ENCODE measurements around the gene PPP1R3D.
"Not testable (repeated sequence)": the region's sequence is repeated elsewhere in the genome, so short reads cannot be mapped to it uniquely, and the experiment has no call there.

The PPP1R3D gene

GRCh38 chr20:59972037-59972801 is 32.1 kb upstream of the PPP1R3D start:
- FAIRE-seq = no peak
- TF ChIP-seq PAX5 (IDR thresholded peaks at IDR 0.05; ENCODE audit: insufficient read depth, low read length, severe bottlenecking) = no peak
- DNase-seq (ENCODE audit: insufficient read length, low spot score) = no peak

- no peak for DNase-seq (ENCODE audit: insufficient read length, low spot score)
- no peak for FAIRE-seq
- TF ChIP-seq TAF1 (IDR thresholded peaks at IDR 0.05; ENCODE audit: low read depth, low read length) (no peak), POLR2A (IDR thresholded peaks at IDR 0.05; ENCODE audit: low read depth, low read length) (no peak), PAX5 (IDR thresholded peaks at IDR 0.05; ENCODE audit: insufficient read depth, low read length, severe bottlenecking) (no peak), POLR2AphosphoS5 (IDR thresholded peaks at IDR 0.05; ENCODE audit: low read depth, low read length) (no peak), POU2F2 (IDR thresholded peaks at IDR 0.05; ENCODE audit: low read depth, low read length) (no peak), SPI1 (IDR thresholded peaks at IDR 0.05; ENCODE audit: low read depth, low read length) (no peak)
Observed at GRCh38 chr20:59971428-59971827, 31.3 kb upstream of the PPP1R3D start.

- FAIRE-seq (no peak), DNase-seq (ENCODE audit: insufficient read length, low spot score) (no peak)
- TF ChIP-seq PAX5 (IDR thresholded peaks at IDR 0.05; ENCODE audit: insufficient read depth, low read length, severe bottlenecking) (no peak), POLR2A (IDR thresholded peaks at IDR 0.05; ENCODE audit: low read depth, low read length) (no peak), POLR2AphosphoS5 (IDR thresholded peaks at IDR 0.05; ENCODE audit: low read depth, low read length) (no peak), TAF1 (IDR thresholded peaks at IDR 0.05; ENCODE audit: low read depth, low read length) (no peak), SPI1 (IDR thresholded peaks at IDR 0.05; ENCODE audit: low read depth, low read length) (no peak), POU2F2 (IDR thresholded peaks at IDR 0.05; ENCODE audit: low read depth, low read length) (no peak)
Observed at GRCh38 chr20:59966428-59966827, 26.3 kb upstream of the PPP1R3D start.

GRCh38 chr20:59962155-59962554 is 22.1 kb upstream of the PPP1R3D start:
- FAIRE-seq = no peak
- TF ChIP-seq POLR2AphosphoS5 (IDR thresholded peaks at IDR 0.05; ENCODE audit: low read depth, low read length) (no peak), POU2F2 (IDR thresholded peaks at IDR 0.05; ENCODE audit: low read depth, low read length) (no peak), POLR2A (IDR thresholded peaks at IDR 0.05; ENCODE audit: low read depth, low read length) (no peak), SPI1 (IDR thresholded peaks at IDR 0.05; ENCODE audit: low read depth, low read length) (no peak), TAF1 (IDR thresholded peaks at IDR 0.05; ENCODE audit: low read depth, low read length) (no peak), PAX5 (IDR thresholded peaks at IDR 0.05; ENCODE audit: insufficient read depth, low read length, severe bottlenecking) (no peak)

GRCh38 chr20:59961423-59961822 is 21.3 kb upstream of the PPP1R3D start:
- no peak for TF ChIP-seq PAX5 (IDR thresholded peaks at IDR 0.05; ENCODE audit: insufficient read depth, low read length, severe bottlenecking)
- no peak for TF ChIP-seq SPI1 (IDR thresholded peaks at IDR 0.05; ENCODE audit: low read depth, low read length)
- no peak for TF ChIP-seq POU2F2 (IDR thresholded peaks at IDR 0.05; ENCODE audit: low read depth, low read length)
- TF ChIP-seq TAF1 (IDR thresholded peaks at IDR 0.05; ENCODE audit: low read depth, low read length) = no peak
- TF ChIP-seq POLR2AphosphoS5 (IDR thresholded peaks at IDR 0.05; ENCODE audit: low read depth, low read length) = no peak
- TF ChIP-seq POLR2A (IDR thresholded peaks at IDR 0.05; ENCODE audit: low read depth, low read length) = no peak
- FAIRE-seq = no peak
- DNase-seq (ENCODE audit: insufficient read length, low spot score) = no peak

More at GRCh38 chr20:59962155-59962554, 22.1 kb upstream of the PPP1R3D start:
- DNase-seq (ENCODE audit: insufficient read length, low spot score) = no peak

- no peak for DNase-seq (ENCODE audit: insufficient read length, low spot score)
- no peak for TF ChIP-seq PAX5 (IDR thresholded peaks at IDR 0.05; ENCODE audit: insufficient read depth, low read length, severe bottlenecking)
- no peak for TF ChIP-seq POLR2A (IDR thresholded peaks at IDR 0.05; ENCODE audit: low read depth, low read length)
- TF ChIP-seq TAF1 (IDR thresholded peaks at IDR 0.05; ENCODE audit: low read depth, low read length) = no peak
- FAIRE-seq = no peak
Observed at GRCh38 chr20:59958626-59959025, 18.5 kb upstream of the PPP1R3D start.

- DNase-seq (ENCODE audit: insufficient read length, low spot score) = no peak
- FAIRE-seq = no peak
Observed at GRCh38 chr20:59958123-59958522, 18.0 kb upstream of the PPP1R3D start, which contains the start of gene CDH26. CDH26 (plus strand) TSS chr20:59958423; CDS start chr20:59958727, 304 bp downstream.

GRCh38 chr20:59957568-59957967 is 17.5 kb upstream of the PPP1R3D start:
- DNase-seq (ENCODE audit: insufficient read length, low spot score); FAIRE-seq: not testable (repeated sequence)

More at GRCh38 chr20:59958123-59958522, 18.0 kb upstream of the PPP1R3D start, which contains the start of gene CDH26:
- TF ChIP-seq SPI1 (IDR thresholded peaks at IDR 0.05; ENCODE audit: low read depth, low read length) = no peak
- no peak for TF ChIP-seq POU2F2 (IDR thresholded peaks at IDR 0.05; ENCODE audit: low read depth, low read length)
- TF ChIP-seq PAX5 (IDR thresholded peaks at IDR 0.05; ENCODE audit: insufficient read depth, low read length, severe bottlenecking) = no peak
- TF ChIP-seq POLR2A (IDR thresholded peaks at IDR 0.05; ENCODE audit: low read depth, low read length) = no peak
- no peak for TF ChIP-seq POLR2AphosphoS5 (IDR thresholded peaks at IDR 0.05; ENCODE audit: low read depth, low read length)
- no peak for TF ChIP-seq TAF1 (IDR thresholded peaks at IDR 0.05; ENCODE audit: low read depth, low read length)

- no peak for DNase-seq (ENCODE audit: insufficient read length, low spot score)
- no peak for FAIRE-seq
- TF ChIP-seq SPI1 (IDR thresholded peaks at IDR 0.05; ENCODE audit: low read depth, low read length) = no peak
- no peak for TF ChIP-seq TAF1 (IDR thresholded peaks at IDR 0.05; ENCODE audit: low read depth, low read length)
- no peak for TF ChIP-seq POLR2AphosphoS5 (IDR thresholded peaks at IDR 0.05; ENCODE audit: low read depth, low read length)
- TF ChIP-seq POLR2A (IDR thresholded peaks at IDR 0.05; ENCODE audit: low read depth, low read length) = no peak
- TF ChIP-seq PAX5 (IDR thresholded peaks at IDR 0.05; ENCODE audit: insufficient read depth, low read length, severe bottlenecking) = no peak
- TF ChIP-seq POU2F2 (IDR thresholded peaks at IDR 0.05; ENCODE audit: low read depth, low read length) = no peak
Observed at GRCh38 chr20:59955131-59955796, 15.2 kb upstream of the PPP1R3D start.

GRCh38 chr20:59954718-59955117 is 14.6 kb upstream of the PPP1R3D start:
- no peak for TF ChIP-seq PAX5 (IDR thresholded peaks at IDR 0.05; ENCODE audit: insufficient read depth, low read length, severe bottlenecking)
- no peak for TF ChIP-seq POU2F2 (IDR thresholded peaks at IDR 0.05; ENCODE audit: low read depth, low read length)
- no peak for TF ChIP-seq SPI1 (IDR thresholded peaks at IDR 0.05; ENCODE audit: low read depth, low read length)
- TF ChIP-seq TAF1 (IDR thresholded peaks at IDR 0.05; ENCODE audit: low read depth, low read length) = no peak
- TF ChIP-seq POLR2A (IDR thresholded peaks at IDR 0.05; ENCODE audit: low read depth, low read length) = no peak
- no peak for TF ChIP-seq POLR2AphosphoS5 (IDR thresholded peaks at IDR 0.05; ENCODE audit: low read depth, low read length)
- no peak for FAIRE-seq

More at GRCh38 chr20:59954718-59955117, 14.6 kb upstream of the PPP1R3D start:
- no peak for DNase-seq (ENCODE audit: insufficient read length, low spot score)

All from GM12891 (cell line).